Breast epithelium (tissue), 4 donors: ENCODE measurements around the gene ACER1. TPM values are rescaled to one million over a fixed set of nuclear protein-coding genes. Genes with fewer than 3 reads are reported as not detected.

ENCODE experiments used
- DNase-seq, 2 donors: peaks; one replicate each; pipeline ENCODE4 v3.0.0-alpha.2; 2019; ENCODE audit warnings: low spot score in 2 of 2
- H3K27ac ChIP-seq, 2 donors: fragments of 200-600 bp; sonication (generic) in 1 of 2; one replicate each; pipeline ENCODE4 v1.5.1; 2016 to 2019; ENCODE audit warnings: mild to moderate bottlenecking in 1 of 2
- H3K27me3 ChIP-seq, 2 donors: fragments of 200-600 bp; sonication (generic) in 1 of 2; one replicate each; pipeline versions ENCODE4 v1.5.1 to v1.6.0; 2017 to 2019; ENCODE audit warnings: control low read depth in 1 of 2, mild to moderate bottlenecking in 1 of 2
- H3K36me3 ChIP-seq: fragments of 200-600 bp; one replicate; pipeline ENCODE4 v1.5.1; 2019
- H3K4me1 ChIP-seq, 2 donors: fragments of 200-600 bp; sonication (generic); one replicate each; pipeline ENCODE4 v1.5.1; 2016 to 2019; ENCODE audit warnings: control low read depth in 1 of 2
- H3K4me3 ChIP-seq, 3 donors: fragments of 200-600 bp; sonication (generic); 1 replicate in 2 of 3; 2 replicates in 1 of 3; pipeline ENCODE4 v1.5.1; 2016 to 2019; ENCODE audit warnings: mild to moderate bottlenecking in 3 of 3, moderate library complexity in 2 of 3
- H3K9me3 ChIP-seq, 2 donors: fragments of 200-600 bp; sonication (generic) in 1 of 2; one replicate each; pipeline ENCODE4 v1.5.1; 2016 to 2019; ENCODE audit warnings: control low read depth in 1 of 2
- CTCF ChIP-seq, 3 donors: fragments of 450-650 bp; IDR thresholded peaks; one replicate each; pipeline ENCODE4 v1.5.1; 2016 to 2017; ENCODE audit warnings: antibody characterized with exemption in 3 of 3, mild to moderate bottlenecking in 3 of 3, moderate library complexity in 3 of 3
- POLR2A ChIP-seq: fragments of 450-650 bp; IDR thresholded peaks from one replicate; pipeline ENCODE4 v1.6.1; 2016; ENCODE audit warnings: antibody characterized with exemption, mild to moderate bottlenecking, moderate library complexity
- POLR2AphosphoS5 ChIP-seq, 3 donors: sonication (generic); formaldehyde crosslinking; IDR thresholded peaks; one replicate each; pipeline ENCODE4 v1.6.1; 2017; ENCODE audit warnings: antibody characterized with exemption in 3 of 3
- intact Hi-C: fragments of 100-400 bp; cut with DNase I; formaldehyde crosslinking; loops from one replicate; pipeline ENCODE4 v1.15.1; 2023; ENCODE audit warnings: low total_unique reads
- total RNA-seq, 3 donors: library from RNA; depleted of rRNA; stranded (reverse); fragments of >200 nt; gene quantifications; one replicate each; pipeline ENCODE4 v1.1.0, GENCODE V29; 2016

ACER1 gene
- total RNA-seq, 3 donors from 2014 or later: 0.33 TPM; not detected in 2

GRCh38 chr19:6273701-6274601, 59.5 kb downstream of the ACER1 start:
- TF ChIP-seq CTCF (IDR thresholded peaks at IDR 0.05): no peak
- TF ChIP-seq POLR2AphosphoS5 (IDR thresholded peaks at IDR 0.05): peak; percentile 81 to 97 (median 83)
- H3K4me1 ChIP-seq: peaks cover 30 to 55% of the 10 kb centered on the region in 2 donors
- peak overlapping the region; percentile 8 to 48 (median 30) for H3K4me3 ChIP-seq

GRCh38 chr19:6272913-6273600, 60.4 kb downstream of the ACER1 start:
- H3K4me1 ChIP-seq: peaks cover 25 to 47% of the 10 kb centered on the region in 2 donors
- intact Hi-C loops: no loop called here
- TF ChIP-seq CTCF (IDR thresholded peaks at IDR 0.05) (no peak), POLR2AphosphoS5 (IDR thresholded peaks at IDR 0.05) (no peak), POLR2A (no peak)
- no peaks in the 10 kb centered on the region for H3K36me3 ChIP-seq
- H3K4me3 ChIP-seq: peak overlapping the region; percentile 8 to 48 (median 30)
- H3K27me3 ChIP-seq: no peaks in the 10 kb centered on the region
- H3K27ac ChIP-seq: peak overlapping the region; percentile 82 to 83
- DNase-seq: no peak
- no peaks in the 10 kb centered on the region for H3K9me3 ChIP-seq

More at GRCh38 chr19:6273701-6274601, 59.5 kb downstream of the ACER1 start:
- H3K27ac ChIP-seq: peak overlapping the region; percentile 82 to 83
- DNase-seq: peak; percentile 83 to 85
- H3K9me3 ChIP-seq: no peaks in the 10 kb centered on the region
- no peaks in the 10 kb centered on the region for H3K36me3 ChIP-seq
- intact Hi-C loops: no loop called here
- H3K27me3 ChIP-seq: no peaks in the 10 kb centered on the region

DNA sequence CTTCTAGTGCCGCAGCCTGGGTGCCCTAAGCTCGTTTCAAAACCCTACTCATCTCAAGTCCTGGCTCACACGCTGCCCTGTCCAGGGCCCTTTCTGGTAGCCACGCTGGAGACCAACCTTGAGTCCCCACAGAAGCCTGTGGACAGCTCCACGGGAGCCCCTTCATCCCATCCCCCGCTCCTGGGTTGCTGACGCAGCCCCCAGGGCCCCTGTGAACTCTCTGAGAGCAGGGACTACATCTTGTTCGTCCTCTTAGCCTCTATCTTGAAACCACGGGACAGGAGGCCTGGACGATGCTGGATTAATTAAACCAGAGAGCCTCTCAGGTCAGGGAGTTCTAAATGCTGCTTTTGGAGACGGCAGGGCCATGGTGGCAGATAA, 61.0 kb downstream of the ACER1 start:
- peak overlapping the region; percentile 32 to 62 (median 40) for H3K4me3 ChIP-seq
- intact Hi-C loops: no loop called here
- DNase-seq: no peak
- H3K4me1 ChIP-seq: peaks cover 20 to 42% of the 10 kb centered on the region in 2 donors
- H3K27ac ChIP-seq: peak overlapping the region; percentile 82 to 83
- no peaks in the 10 kb centered on the region for H3K27me3 ChIP-seq
- TF ChIP-seq CTCF (IDR thresholded peaks at IDR 0.05) (no peak), POLR2A (no peak), POLR2AphosphoS5 (IDR thresholded peaks at IDR 0.05) (no peak)
- no peaks in the 10 kb centered on the region for H3K9me3 ChIP-seq
- H3K36me3 ChIP-seq: no peaks in the 10 kb centered on the region

- H3K36me3 ChIP-seq: no peaks in the 10 kb centered on the region
- H3K4me3 ChIP-seq: peak overlapping the region; percentile 32 to 62 (median 40)
- H3K27ac ChIP-seq: peak overlapping the region; percentile 82 to 83
- peak; percentile 46 to 75 for DNase-seq
- H3K27me3 ChIP-seq: no peaks in the 10 kb centered on the region
- H3K9me3 ChIP-seq: no peaks in the 10 kb centered on the region
- TF ChIP-seq CTCF (IDR thresholded peaks at IDR 0.05) (no peak), POLR2AphosphoS5 (IDR thresholded peaks at IDR 0.05) (no peak), POLR2A (no peak)
- H3K4me1 ChIP-seq: peaks cover 20 to 38% of the 10 kb centered on the region in 2 donors
- intact Hi-C loops: no loop called here
These were observed 61.5 kb downstream of the ACER1 start for GRCh38 chr19:6271721-6272410.
